Heart right ventricle (tissue), 16 donors: Measurements from ENCODE around the gene GNG3. TPM values are rescaled to one million over a fixed set of nuclear protein-coding genes. Genes with fewer than 3 reads are reported as not detected.

Source experiments
- ATAC-seq, 8 donors: fragments of 200-7000 bp; cut with Tn5 transposase; one replicate each; pipeline ENCODE4 v1.9.1; 2020; ENCODE audit warnings: mild to moderate bottlenecking in 8 of 8, moderate library complexity in 8 of 8, moderate number of reproducible peaks in 1 of 8
- DNase-seq, 2 donors: peaks; one replicate each; pipeline ENCODE4 v3.0.0-alpha.2; 2020
- H3K27ac ChIP-seq, 10 donors: fragments of 200-600 bp; sonication (generic) in 2 of 10; one replicate each; pipeline versions ENCODE4 v1.5.0 to v1.8.0; 2020 to 2022; ENCODE audit warnings: mild to moderate bottlenecking in 3 of 10
- H3K27me3 ChIP-seq, 7 donors: fragments of 200-600 bp; one replicate each; pipeline ENCODE4 v1.8.0; 2021 to 2022; ENCODE audit warnings: mild to moderate bottlenecking in 2 of 7
- H3K36me3 ChIP-seq, 9 donors: fragments of 200-600 bp; sonication (generic) in 1 of 9; one replicate each; pipeline versions ENCODE4 v1.5.0 to v1.8.0; 2020 to 2022; ENCODE audit warnings: mild to moderate bottlenecking in 2 of 9
- H3K4me1 ChIP-seq, 9 donors: fragments of 200-600 bp; sonication (generic) in 1 of 9; one replicate each; pipeline versions ENCODE4 v1.5.0 to v1.8.0; 2020 to 2022; ENCODE audit warnings: mild to moderate bottlenecking in 4 of 9
- H3K4me3 ChIP-seq, 10 donors: fragments of 200-600 bp; sonication (generic) in 2 of 10; one replicate each; pipeline versions ENCODE4 v1.5.0 to v1.8.0; 2020 to 2022; ENCODE audit warnings: mild to moderate bottlenecking in 7 of 10, moderate library complexity in 2 of 10
- H3K9me3 ChIP-seq, 11 donors: fragments of 200-600 bp in 10 of 11; sonication (generic) in 2 of 11; one replicate each; pipeline versions ENCODE4 v1.5.0 to v1.8.0; 2013 to 2022; ENCODE audit warnings: mild to moderate bottlenecking in 2 of 11, control low read depth in 1 of 11, moderate library complexity in 1 of 11
- CTCF ChIP-seq, 9 donors: fragments of 200-600 bp; sonication (generic) in 2 of 9; IDR thresholded peaks; one replicate each; pipeline versions ENCODE4 v1.5.0 to v1.8.0; 2021 to 2022; ENCODE audit warnings: antibody characterized with exemption in 9 of 9, mild to moderate bottlenecking in 5 of 9, moderate library complexity in 1 of 9
- WGBS, 2 donors: extraction: QIAGEN DNeasy Blood & Tissue Kit; methylation state at CpG; one replicate each; pipeline ENCODE4 v1.1.7; 2013; ENCODE audit warnings: inconsistent platforms in 1 of 2; 5-methylcytosine and 5-hydroxymethylcytosine counted together
- intact Hi-C, 10 donors: fragments of 100-400 bp; cut with DNase I; formaldehyde crosslinking; loops; one replicate each; pipeline versions ENCODE4 v1.11.1 to v1.14.2; 2022
- polyA plus RNA-seq, 2 donors: library from polyadenylated mRNA; stranded (reverse); fragments of 200-250 nt; gene quantifications; one replicate each; pipeline ENCODE4 v1.2.3, GENCODE V29; 2013
- total RNA-seq, 10 donors: library from RNA; stranded (reverse); fragmentation: NEBNext Ultra II Directional in 3 of 10; extraction: Animal tissue kit (Norgen Biotek cat#: 25700) in 3 of 10; gene quantifications; one replicate each; pipeline versions ENCODE4 v1.2.1 to v1.2.4, GENCODE V29; 2021 to 2023
- donor health status: Arrhythmogenic right ventricular cardiomyopathy.
- donor health status: ischemic (EF 13 %, LVEDD 7.1; RV severe dilation, severe dysfunction).
- donor health status: healthy with polysubstance abuse.
- donor health status: DM: no; HTN: yes; CAD: no.
- donor health status: DM: no; HTN: no; CAD: no.
- donor health status: ischemic (EF 25% LVEDD 6.9; RV normal size, moderate dysfunction).
- donor health status: ischemic (EF 25% LVEDD 5.7; RV mildly dilated, moderate dysfunction).
- donor health status: healthy.
- donor health status: DM: yes; HTN: yes; CAD: no.
- donor health status: Ischemic cardiomyopathy.
- donor health status: ischemic (EF 35%, LVEDD 5.7; RV mildly dilated, moderate dysfunction).
- donor health status: nonischemic (EF 11% LVEDD 7.7; RV severe dilation, severe dysfunction).
- donor health status: DM: yes; HTN: yes; CAD: no.
- donor health status: PGD.
- donor health status: ischemic (EF 29% LVEDD 5.4; RV normal size, mild dysfunction).
- donor health status: nonischemic (EF 23%, LVEDD 6.1; RV moderate dilation, normal function).

The GNG3 gene
- total and polyA plus RNA-seq, 12 donors, result 0.16 to 0.34 (median 0.30) TPM; not detected in 7

- peak overlapping the region; percentile 63 to 98 (median 89) for H3K4me3 ChIP-seq
- DNase-seq (no peak), ATAC-seq (no peak)
- H3K36me3 ChIP-seq, result peaks cover 0 to 52% (median 36%) of the 10 kb centered on the region in 9 donors
- TF ChIP-seq CTCF (IDR thresholded peaks at IDR 0.05), result no peak
- intact Hi-C loops, result loop anchor here in 4 of 10 donors (2.0 to 5.0 kb wide), 4 partner anchors 17 to 117 kb away; partner anchors contain the start of genes TAF6L (in 2 of the 4) and NXF1 (in 1 of the 4)
- peak overlapping the region in 8 of 10 donors; percentile 87 to 99 (median 93) for H3K27ac ChIP-seq
- peaks cover 11 to 65% (median 42%) of the 10 kb centered on the region in 9 donors for H3K4me1 ChIP-seq
- no peaks in the 10 kb centered on the region for H3K27me3 ChIP-seq
- H3K9me3 ChIP-seq, result no peaks in the 10 kb centered on the region
- 0 to 3% methylated on average over 7 of the region's 7 CpGs for WGBS, 2 donors
Measured at GRCh38 chr11:62725646-62726045, 18.2 kb downstream of the GNG3 start.

- 1% methylated on average over 49 to 51 of the region's 51 CpGs for WGBS, 2 donors
- DNase-seq, result no peak
- intact Hi-C loops, result loop anchor here in 4 of 10 donors (2.0 to 5.0 kb wide), 4 partner anchors 18 to 116 kb away; partner anchors contain the start of genes TAF6L (in 2 of the 4) and NXF1 (in 1 of the 4)
Measured at GRCh38 chr11:62726156-62726914, 18.9 kb downstream of the GNG3 start.

GRCh38 chr11:62726915-62727164 is 19.4 kb downstream of the GNG3 start:
- no peaks in the 10 kb centered on the region for H3K27me3 ChIP-seq
- H3K27ac ChIP-seq, result peak overlapping the region; percentile 87 to 99 (median 93)
- intact Hi-C loops, result loop anchor here in 4 of 10 donors (2.0 to 5.0 kb wide), 4 partner anchors 18 to 115 kb away; partner anchors contain the start of genes TAF6L (in 2 of the 4) and NXF1 (in 1 of the 4)
- peaks cover 12 to 67% (median 49%) of the 10 kb centered on the region in 9 donors for H3K4me1 ChIP-seq
- 1% methylated on average over 31 to 37 of the region's 37 CpGs for WGBS, 2 donors
- H3K36me3 ChIP-seq, result peaks cover 0 to 50% (median 24%) of the 10 kb centered on the region in 9 donors
- no peaks in the 10 kb centered on the region for H3K9me3 ChIP-seq
- peak in 4 of 8 donors; percentile 5 to 17 (median 10) for ATAC-seq
- H3K4me3 ChIP-seq, result peak overlapping the region; percentile 63 to 98 (median 89)
- TF ChIP-seq CTCF (IDR thresholded peaks at IDR 0.05), result no peak
- no peak for DNase-seq

More at GRCh38 chr11:62726156-62726914, 18.9 kb downstream of the GNG3 start:
- no peak for TF ChIP-seq CTCF (IDR thresholded peaks at IDR 0.05)
- peaks cover 0 to 52% (median 29%) of the 10 kb centered on the region in 9 donors for H3K36me3 ChIP-seq
- ATAC-seq, result peak in 1 of 8 donors; percentile 3
- no peaks in the 10 kb centered on the region for H3K27me3 ChIP-seq
- H3K9me3 ChIP-seq, result no peaks in the 10 kb centered on the region
- H3K27ac ChIP-seq, result peak overlapping the region; percentile 87 to 99 (median 93)
- peak overlapping the region; percentile 63 to 98 (median 89) for H3K4me3 ChIP-seq
- peaks cover 12 to 67% (median 49%) of the 10 kb centered on the region in 9 donors for H3K4me1 ChIP-seq

GRCh38 chr11:62727165-62727871 is 19.8 kb downstream of the GNG3 start, which contains the start of gene HNRNPUL2:
TSS of gene HNRNPUL2 (minus strand) at chr11:62727457. CDS start at chr11:62727156, 301 bp downstream.
- no peaks in the 10 kb centered on the region for H3K27me3 ChIP-seq
- peaks cover 0 to 47% (median 20%) of the 10 kb centered on the region in 9 donors for H3K36me3 ChIP-seq
- 0% methylated on average over 65 to 72 of the region's 72 CpGs for WGBS, 2 donors
- H3K27ac ChIP-seq, result peak within 1 kb of the TSS; percentile 87 to 99 (median 93)
- intact Hi-C loops, result loop anchor here in 4 of 10 donors (2.0 to 5.0 kb wide), 4 partner anchors 19 to 115 kb away; partner anchors contain the start of genes TAF6L (in 2 of the 4) and NXF1 (in 1 of the 4)
- H3K4me3 ChIP-seq, result peak within 1 kb of the TSS; percentile 63 to 98 (median 89)
- TF ChIP-seq CTCF (IDR thresholded peaks at IDR 0.05), result peak in 3 of 9 donors; percentile 16 to 32 (median 19)
- DNase-seq (peak; percentile 98 to 99), ATAC-seq (peak; percentile 93 to 97 (median 94))
- H3K9me3 ChIP-seq, result no peaks in the 10 kb centered on the region
- peaks cover 12 to 71% (median 51%) of the 10 kb centered on the region in 9 donors for H3K4me1 ChIP-seq
